ENCODE measurements around the gene KY.

The KY gene

DNA sequence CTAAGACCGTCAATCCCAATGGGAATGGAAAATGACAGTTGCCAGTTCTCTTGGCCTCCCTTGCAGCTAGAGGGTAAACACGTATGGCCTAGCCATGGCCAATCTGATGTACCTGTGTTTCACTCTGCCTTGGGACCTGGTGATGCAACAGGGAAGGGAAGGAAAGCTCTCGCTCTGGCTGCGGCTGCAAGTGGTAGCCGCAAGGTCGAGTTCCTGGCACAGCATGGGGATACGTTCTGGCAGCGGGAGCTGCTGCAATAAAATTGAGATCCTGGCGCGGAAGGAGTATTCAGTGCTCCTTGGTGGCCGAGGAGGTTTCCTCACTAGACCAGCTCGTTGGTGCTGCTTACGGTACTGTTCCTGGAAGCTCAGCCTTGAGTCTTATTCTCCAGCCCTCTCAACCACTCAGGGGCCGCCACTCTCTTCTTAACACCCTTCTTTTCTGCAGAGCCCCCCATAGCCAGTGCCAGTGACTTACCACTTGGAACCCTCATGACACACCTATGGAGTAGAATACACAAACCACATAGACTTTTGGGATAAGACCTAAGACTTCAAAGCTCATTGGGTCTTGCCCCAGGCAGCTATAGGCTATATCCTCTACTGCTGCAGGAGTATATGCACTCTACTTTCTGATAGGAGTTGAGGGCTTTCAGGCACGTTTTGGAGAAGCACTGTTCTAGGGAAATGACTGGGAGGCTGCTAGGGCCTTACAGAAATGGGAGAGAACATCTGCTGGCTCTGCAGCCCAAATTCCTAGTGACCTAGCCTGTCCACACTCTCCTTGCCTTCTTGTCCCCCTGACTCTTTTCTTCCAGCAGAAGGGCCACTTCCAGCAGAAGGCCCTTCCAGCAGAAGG lies 2.7 kb downstream of the KY start:
- H3K4me3 ChIP-seq (ENCODE audit: low read depth, low read length): no peak overlapping the region
- no peak for DNase-seq (ENCODE audit: low read depth)
- TF ChIP-seq POLR2A (IDR thresholded peaks at IDR 0.05; ENCODE audit: extremely low read depth, insufficient read length) (no peak), MAX (IDR thresholded peaks at IDR 0.05; ENCODE audit: low read depth, low read length) (no peak), MYC (IDR thresholded peaks at IDR 0.05; ENCODE audit: low read depth, low read length) (no peak), CTCF (IDR thresholded peaks at IDR 0.05; ENCODE audit: low read depth, low read length) (no peak)

GRCh38 chr3:134646086-134646485 lies 4.7 kb downstream of the KY start:
- H3K4me3 ChIP-seq (ENCODE audit: low read depth, low read length): no peak overlapping the region
- TF ChIP-seq MYC (IDR thresholded peaks at IDR 0.05; ENCODE audit: low read depth, low read length) (no peak), POLR2A (IDR thresholded peaks at IDR 0.05; ENCODE audit: extremely low read depth, insufficient read length) (no peak), CTCF (IDR thresholded peaks at IDR 0.05; ENCODE audit: low read depth, low read length) (no peak), MAX (IDR thresholded peaks at IDR 0.05; ENCODE audit: low read depth, low read length) (no peak)
- DNase-seq (ENCODE audit: low read depth): no peak

DNA sequence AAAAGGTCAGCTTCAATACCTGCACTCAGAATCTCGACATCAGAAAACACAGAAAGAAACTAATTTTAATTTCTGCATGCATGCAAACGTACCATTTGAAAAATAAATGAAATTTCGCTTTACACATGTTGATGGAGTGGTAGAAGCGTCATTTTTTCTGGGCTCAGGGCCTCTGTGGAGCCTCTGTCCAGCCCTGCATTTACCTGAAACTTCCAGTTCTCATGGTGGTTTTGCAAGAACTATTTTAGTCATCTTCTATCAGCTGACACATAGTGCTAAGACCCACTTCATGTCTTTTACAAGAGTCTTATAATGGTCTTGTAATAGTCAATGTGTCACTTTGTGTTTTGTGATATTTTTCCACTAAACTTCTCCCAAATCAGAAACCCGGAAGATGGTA lies 5.3 kb downstream of the KY start:
- no peak for DNase-seq (ENCODE audit: low read depth)
- no peak overlapping the region for H3K4me3 ChIP-seq (ENCODE audit: low read depth, low read length)
- TF ChIP-seq POLR2A (IDR thresholded peaks at IDR 0.05; ENCODE audit: extremely low read depth, insufficient read length) (no peak), MAX (IDR thresholded peaks at IDR 0.05; ENCODE audit: low read depth, low read length) (no peak), MYC (IDR thresholded peaks at IDR 0.05; ENCODE audit: low read depth, low read length) (no peak)

- H3K4me3 ChIP-seq (ENCODE audit: low read depth, low read length): no peak overlapping the region
- no peak for DNase-seq (ENCODE audit: low read depth)
- TF ChIP-seq MAX (IDR thresholded peaks at IDR 0.05; ENCODE audit: low read depth, low read length) (no peak), MYC (IDR thresholded peaks at IDR 0.05; ENCODE audit: low read depth, low read length) (no peak)
Observed at GRCh38 chr3:134644731-134645514, 5.9 kb downstream of the KY start.

DNA sequence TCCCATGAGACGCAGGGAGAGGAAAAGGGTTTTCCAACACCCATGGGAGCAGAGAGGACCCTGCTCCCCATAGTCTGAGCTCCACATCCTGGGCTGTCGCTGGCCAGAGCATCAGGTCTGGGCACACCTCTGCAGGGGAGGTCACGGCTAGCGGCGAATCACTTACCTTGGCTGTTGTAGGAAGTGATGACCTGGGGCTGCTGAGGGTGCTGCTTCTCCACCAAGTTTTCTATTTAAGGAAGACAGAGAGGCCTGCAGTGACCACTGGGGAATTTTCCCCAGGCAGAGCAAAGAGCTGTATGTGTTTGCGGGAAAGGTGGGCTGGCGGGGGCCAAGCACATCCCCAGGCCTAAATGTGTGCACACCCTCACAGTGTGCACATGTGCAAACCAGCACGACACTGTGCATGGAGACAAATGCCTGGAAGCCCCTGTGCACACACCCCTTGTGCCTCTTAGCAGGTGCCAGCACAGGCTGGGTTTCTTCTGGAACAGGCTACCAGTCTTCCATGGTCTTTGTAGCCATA lies 7.6 kb downstream of the KY start:
- H3K4me3 ChIP-seq (ENCODE audit: low read depth, low read length): no peak overlapping the region
- TF ChIP-seq MAX (IDR thresholded peaks at IDR 0.05; ENCODE audit: low read depth, low read length) (no peak), MYC (IDR thresholded peaks at IDR 0.05; ENCODE audit: low read depth, low read length) (no peak), CTCF (IDR thresholded peaks at IDR 0.05; ENCODE audit: low read depth, low read length) (no peak), POLR2A (IDR thresholded peaks at IDR 0.05; ENCODE audit: extremely low read depth, insufficient read length) (no peak)
- no peak for DNase-seq (ENCODE audit: low read depth)

GRCh38 chr3:134642445-134643149 lies 8.2 kb downstream of the KY start:
- no peak for DNase-seq (ENCODE audit: low read depth)
- no peak overlapping the region for H3K4me3 ChIP-seq (ENCODE audit: low read depth, low read length)
- TF ChIP-seq CTCF (IDR thresholded peaks at IDR 0.05; ENCODE audit: low read depth, low read length) (no peak), POLR2A (IDR thresholded peaks at IDR 0.05; ENCODE audit: extremely low read depth, insufficient read length) (no peak), MAX (IDR thresholded peaks at IDR 0.05; ENCODE audit: low read depth, low read length) (no peak), MYC (IDR thresholded peaks at IDR 0.05; ENCODE audit: low read depth, low read length) (no peak)
